GM13976 (cell line): Measurements from ENCODE around the gene MGAT4C.

Source experiments
- DNase-seq: peaks from one replicate; pipeline ENCODE4 v3.0.0; 2012; ENCODE audit warnings: low spot score
- in situ Hi-C: fragments of 300-500 bp; cut with MboI; formaldehyde crosslinking; loops from one replicate; pipeline ENCODE4 v1.12.0; 2022; ENCODE audit warnings: low sequenced_read_pairs, mixed read lengths, inconsistent platforms; ENCODE audit not compliant: unreplicated experiment
- TF ChIP-seq, protein P1 (sequence below): IDR thresholded peaks from 2 replicates; pipeline ENCODE4 v1.5.1; 2012; ENCODE audit warnings: borderline replicate concordance, mild to moderate bottlenecking; ENCODE audit not compliant: insufficient read depth; ENCODE audit errors: extremely low read depth, missing control alignments, control extremely low read depth

The MGAT4C gene

DNA sequence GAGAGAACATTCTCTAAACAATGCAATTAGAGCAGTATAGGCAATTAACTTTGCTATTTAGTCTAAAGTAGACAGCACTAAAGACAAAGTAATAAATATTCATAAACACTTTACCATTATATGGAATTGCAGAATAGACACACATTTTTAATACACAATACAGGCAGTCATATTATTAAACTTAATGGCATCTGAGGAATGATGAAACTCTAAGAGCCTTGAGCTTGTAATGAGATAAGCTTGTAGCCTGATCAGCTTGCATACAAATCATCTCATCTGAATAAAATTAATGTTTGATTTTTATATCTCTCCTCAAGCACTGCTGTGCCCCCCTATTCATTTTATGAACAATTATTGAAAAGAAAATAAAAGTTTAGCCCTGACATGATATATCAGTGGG, 107.6 kb downstream of the MGAT4C start:
- in situ Hi-C loops, result no loop called here
- no peak for DNase-seq
- TF ChIP-seq, protein P1, sequence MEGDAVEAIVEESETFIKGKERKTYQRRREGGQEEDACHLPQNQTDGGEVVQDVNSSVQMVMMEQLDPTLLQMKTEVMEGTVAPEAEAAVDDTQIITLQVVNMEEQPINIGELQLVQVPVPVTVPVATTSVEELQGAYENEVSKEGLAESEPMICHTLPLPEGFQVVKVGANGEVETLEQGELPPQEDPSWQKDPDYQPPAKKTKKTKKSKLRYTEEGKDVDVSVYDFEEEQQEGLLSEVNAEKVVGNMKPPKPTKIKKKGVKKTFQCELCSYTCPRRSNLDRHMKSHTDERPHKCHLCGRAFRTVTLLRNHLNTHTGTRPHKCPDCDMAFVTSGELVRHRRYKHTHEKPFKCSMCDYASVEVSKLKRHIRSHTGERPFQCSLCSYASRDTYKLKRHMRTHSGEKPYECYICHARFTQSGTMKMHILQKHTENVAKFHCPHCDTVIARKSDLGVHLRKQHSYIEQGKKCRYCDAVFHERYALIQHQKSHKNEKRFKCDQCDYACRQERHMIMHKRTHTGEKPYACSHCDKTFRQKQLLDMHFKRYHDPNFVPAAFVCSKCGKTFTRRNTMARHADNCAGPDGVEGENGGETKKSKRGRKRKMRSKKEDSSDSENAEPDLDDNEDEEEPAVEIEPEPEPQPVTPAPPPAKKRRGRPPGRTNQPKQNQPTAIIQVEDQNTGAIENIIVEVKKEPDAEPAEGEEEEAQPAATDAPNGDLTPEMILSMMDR, result no peak

DNA sequence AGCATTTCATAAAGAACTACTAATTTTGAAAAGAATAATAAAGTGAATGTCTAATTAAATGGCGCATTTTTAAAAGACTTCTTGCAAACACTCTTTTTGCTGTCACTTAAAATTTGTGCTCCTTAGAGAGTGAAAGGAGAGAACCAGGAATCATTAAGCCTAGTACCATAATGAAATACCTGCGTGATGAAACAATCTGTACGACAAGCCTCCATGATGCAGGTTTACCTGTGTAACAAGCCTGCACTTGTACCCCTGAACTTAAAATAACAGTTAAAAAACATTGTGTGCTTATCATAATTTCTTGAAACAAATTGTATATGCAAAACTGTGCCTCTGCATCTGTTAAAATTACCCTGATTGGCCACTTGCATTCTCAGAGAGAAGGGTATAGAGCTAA, 108.1 kb downstream of the MGAT4C start:
- in situ Hi-C loops, result no loop called here
- TF ChIP-seq, protein P1, result no peak
- no peak for DNase-seq

DNA sequence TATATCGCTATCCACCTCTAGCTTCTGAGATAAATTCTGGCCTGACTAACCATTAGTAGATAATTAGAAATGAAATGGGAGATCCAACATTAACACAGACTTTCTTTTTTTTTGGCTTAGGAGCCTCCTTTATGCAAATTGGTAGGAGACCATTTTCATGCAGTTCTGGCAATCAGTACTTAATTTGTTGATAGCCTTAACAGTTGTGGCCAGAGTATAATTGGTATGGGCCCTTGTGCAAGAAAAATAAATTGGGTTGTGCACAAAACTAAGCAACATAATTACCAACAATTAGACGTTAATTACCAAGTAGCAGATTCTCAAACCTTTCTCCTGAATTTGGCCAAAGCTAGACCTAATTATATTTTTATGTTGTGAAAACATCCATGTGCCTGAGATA, 111.0 kb downstream of the MGAT4C start:
- TF ChIP-seq, protein P1, result no peak
- no peak for DNase-seq
- in situ Hi-C loops, result no loop called here

DNA sequence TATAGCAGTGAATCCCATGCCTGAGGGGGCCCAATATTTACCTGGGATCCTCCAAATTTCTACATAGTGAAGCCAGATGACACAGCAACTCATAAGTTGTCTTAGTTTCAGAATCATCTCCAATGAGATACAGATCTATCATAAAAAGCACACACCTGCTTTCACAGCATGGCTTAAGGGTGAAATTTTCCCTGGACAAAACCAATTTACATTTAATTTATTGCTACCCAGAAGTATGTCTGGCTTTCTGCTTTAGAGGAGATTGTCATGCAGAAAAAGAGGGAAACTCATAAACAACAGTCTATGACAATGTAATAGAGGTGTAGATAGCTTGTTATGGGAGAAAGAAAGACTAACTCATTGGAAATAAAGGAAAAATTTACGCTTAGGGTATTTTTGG, 113.0 kb downstream of the MGAT4C start:
- in situ Hi-C loops, result no loop called here
- no peak for DNase-seq
- TF ChIP-seq, protein P1, result no peak

DNA sequence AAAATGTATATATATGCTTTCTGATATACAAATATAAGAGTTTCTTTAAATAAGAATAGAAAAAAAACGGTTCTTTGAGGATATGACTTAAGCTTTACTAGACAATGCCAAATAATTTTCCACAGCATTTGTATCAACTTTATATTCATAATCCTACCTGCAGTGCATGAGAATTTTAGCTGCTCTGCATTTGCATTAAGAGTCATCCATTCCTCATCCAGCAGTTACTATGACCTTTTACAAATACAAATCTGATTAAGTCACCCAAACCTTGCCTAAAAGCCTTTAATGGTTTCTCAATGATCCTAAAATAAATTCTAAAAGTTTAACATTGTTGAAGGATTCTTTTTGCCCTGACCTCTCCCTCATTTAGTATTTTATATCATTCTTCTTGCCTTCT, 116.5 kb downstream of the MGAT4C start:
- in situ Hi-C loops, result no loop called here
- TF ChIP-seq, protein P1, result no peak
- DNase-seq, result no peak

DNA sequence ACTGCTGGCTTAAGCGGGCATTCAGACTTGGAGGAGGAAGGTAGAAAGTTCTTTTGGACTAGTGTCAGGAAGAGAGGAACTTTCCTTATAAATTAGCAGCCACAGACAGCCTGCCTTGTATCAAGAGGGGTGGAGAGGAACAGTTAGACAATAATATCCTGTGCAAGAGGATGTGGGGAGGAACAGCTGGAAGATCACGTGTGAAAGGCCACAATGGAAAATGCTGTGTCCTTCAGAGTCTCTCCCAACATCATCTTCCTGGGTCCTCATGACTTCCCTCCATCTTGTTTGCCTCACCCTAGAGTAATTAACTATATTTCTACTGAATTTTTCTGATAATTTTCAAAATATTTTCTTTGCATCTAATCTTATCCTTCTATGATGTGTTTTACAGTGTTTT, 117.4 kb downstream of the MGAT4C start:
- no peak for DNase-seq
- TF ChIP-seq, protein P1, result no peak
- in situ Hi-C loops, result no loop called here

DNA sequence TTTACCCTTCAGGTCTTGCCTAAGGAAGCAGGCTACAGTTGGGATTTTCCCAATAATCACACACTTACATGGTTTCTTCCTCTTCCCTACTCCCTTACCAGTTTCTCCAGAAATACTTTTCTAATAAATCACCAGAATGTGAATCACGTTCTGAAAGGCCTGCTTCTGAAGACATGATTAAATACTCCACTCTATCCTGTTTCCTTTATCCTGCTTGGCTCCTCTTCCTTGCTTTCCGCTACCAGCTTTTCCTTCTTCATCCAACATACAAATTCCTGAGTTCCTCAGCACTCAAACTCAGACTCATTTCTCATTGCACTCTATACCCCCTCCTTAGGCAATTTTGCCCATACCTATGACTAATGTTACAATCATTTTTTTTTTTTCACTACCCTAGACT, 118.3 kb downstream of the MGAT4C start:
- in situ Hi-C loops, result no loop called here

More for the DNA sequence above, 118.3 kb downstream of the MGAT4C start:
- no peak for DNase-seq
- TF ChIP-seq, protein P1, result no peak
